WTC11 (cell line): Measurements from ENCODE around the gene KHK. TPM values are rescaled to one million over a fixed set of nuclear protein-coding genes. Genes with fewer than 3 reads are reported as not detected.

Experiments used
- ATAC-seq: fragments of 200-7000 bp; cut with Tn5 transposase; 2 replicates; pipeline ENCODE4 v1.10.0; 2021; ENCODE audit warnings: mild to moderate bottlenecking, moderate library complexity
- CTCF ChIA-PET: fragments of 300-600 bp; sonication (Branson Sonifier 250); formaldehyde crosslinking; loops from one replicate; lab custom pipeline; 2021; ENCODE audit warnings: antibody characterized with exemption; lab: Charles Lee
- POLR2A ChIA-PET: fragments of 350-600 bp; sonication (Branson Sonifier 250); formaldehyde crosslinking; loops from one replicate; lab custom pipeline; 2021; ENCODE audit warnings: antibody characterized with exemption; lab: Charles Lee
- DNase-seq: peaks from one replicate; pipeline ENCODE4 v3.0.0; 2021; ENCODE audit warnings: low spot score
- H3K27ac Mint-ChIP-seq: 2 replicates; pipeline ENCODE4 v1.8.0; 2021; ENCODE audit warnings: mixed read lengths
- H3K27me3 Mint-ChIP-seq: 2 replicates; pipeline ENCODE4 v1.8.0; 2021; ENCODE audit warnings: low read depth, mild to moderate bottlenecking, moderate library complexity, mixed read lengths
- H3K36me3 Mint-ChIP-seq: 2 replicates; pipeline ENCODE4 v1.8.0; 2021; ENCODE audit warnings: mixed read lengths
- H3K4me1 Mint-ChIP-seq: 2 replicates; pipeline ENCODE4 v1.8.0; 2022; ENCODE audit warnings: mixed read lengths
- H3K4me3 Mint-ChIP-seq: 2 replicates; pipeline ENCODE4 v1.8.0; 2021; ENCODE audit warnings: mild to moderate bottlenecking, moderate library complexity, mixed read lengths
- H3K9me3 Mint-ChIP-seq: 2 replicates; pipeline ENCODE4 v1.8.0; 2021; ENCODE audit warnings: mixed read lengths
- ATF3 ChIP-seq: sonication (generic); formaldehyde crosslinking; conservative IDR thresholded peaks from 2 replicates; pipeline ENCODE4 v1.8.1; 2022; ENCODE audit warnings: mild to moderate bottlenecking, missing genetic modification reagents
- CREM ChIP-seq: sonication (generic); formaldehyde crosslinking; IDR thresholded peaks from 2 replicates; pipeline ENCODE4 v1.8.1; 2022; ENCODE audit warnings: mild to moderate bottlenecking, missing genetic modification reagents, moderate library complexity
- E2F4 ChIP-seq: sonication (generic); formaldehyde crosslinking; IDR thresholded peaks from 2 replicates; pipeline ENCODE4 v1.8.1; 2022; ENCODE audit warnings: low read depth, mild to moderate bottlenecking, moderate library complexity, missing genetic modification reagents, borderline replicate concordance
- E2F5 ChIP-seq: sonication (generic); formaldehyde crosslinking; IDR thresholded peaks from 2 replicates; pipeline ENCODE4 v1.8.1; 2022; ENCODE audit warnings: mild to moderate bottlenecking, moderate library complexity, missing genetic modification reagents
- ELF4 ChIP-seq: sonication (generic); formaldehyde crosslinking; IDR thresholded peaks from 2 replicates; pipeline ENCODE4 v1.8.1; 2022; ENCODE audit warnings: low read depth, mild to moderate bottlenecking, moderate library complexity, missing genetic modification reagents
- ESRRA ChIP-seq: sonication (generic); formaldehyde crosslinking; IDR thresholded peaks from 2 replicates; pipeline ENCODE4 v1.8.1; 2022; ENCODE audit warnings: mild to moderate bottlenecking, missing genetic modification reagents, borderline replicate concordance
- ETV6 ChIP-seq: sonication (generic); formaldehyde crosslinking; IDR thresholded peaks from 2 replicates; pipeline ENCODE4 v1.8.1; 2022; ENCODE audit warnings: mild to moderate bottlenecking, missing genetic modification reagents
- FOXK1 ChIP-seq: sonication (generic); formaldehyde crosslinking; IDR thresholded peaks from 2 replicates; pipeline ENCODE4 v1.8.0; 2022; ENCODE audit warnings: mild to moderate bottlenecking, moderate library complexity, missing genetic modification reagents
- FOXP4 ChIP-seq: sonication (generic); formaldehyde crosslinking; IDR thresholded peaks from 2 replicates; pipeline ENCODE4 v1.8.0; 2022; ENCODE audit warnings: mild to moderate bottlenecking, missing genetic modification reagents
- GABPB1 ChIP-seq: sonication (generic); formaldehyde crosslinking; IDR thresholded peaks from 2 replicates; pipeline ENCODE4 v1.8.1; 2023; ENCODE audit warnings: mild to moderate bottlenecking, missing genetic modification reagents
- HMGXB4 ChIP-seq: sonication (generic); formaldehyde crosslinking; IDR thresholded peaks from 2 replicates; pipeline ENCODE4 v1.8.1; 2023; ENCODE audit warnings: mild to moderate bottlenecking, moderate library complexity, missing genetic modification reagents
- KAT7 ChIP-seq: sonication (generic); formaldehyde crosslinking; IDR thresholded peaks from 2 replicates; pipeline ENCODE4 v1.8.1; 2023; ENCODE audit warnings: missing genetic modification reagents, mild to moderate bottlenecking, borderline replicate concordance
- MYBL2 ChIP-seq: sonication (generic); formaldehyde crosslinking; IDR thresholded peaks from 2 replicates; pipeline ENCODE4 v1.8.1; 2023; ENCODE audit warnings: mild to moderate bottlenecking, moderate library complexity, missing genetic modification reagents
- OVOL2 ChIP-seq: fragments of 250-450 bp; sonication (Bioruptor Pico); IDR thresholded peaks from 2 replicates; pipeline ENCODE4 v1.9.0; 2021; ENCODE audit warnings: mild to moderate bottlenecking, borderline replicate concordance
- ZMAT4 ChIP-seq: fragments of 250-450 bp; sonication (Bioruptor Pico); IDR thresholded peaks from 2 replicates; pipeline ENCODE4 v1.9.0; 2021; ENCODE audit warnings: mild to moderate bottlenecking
- ZNF121 ChIP-seq: sonication (generic); formaldehyde crosslinking; IDR thresholded peaks from 2 replicates; pipeline ENCODE4 v1.8.0; 2023; ENCODE audit warnings: missing genetic modification reagents
- ZNF416 ChIP-seq: fragments of 250-450 bp; sonication (Bioruptor Pico); IDR thresholded peaks from 2 replicates; pipeline ENCODE4 v1.9.0; 2021; ENCODE audit warnings: mild to moderate bottlenecking, inconsistent platforms
- ZNF671 ChIP-seq: fragments of 250-450 bp; sonication (Bioruptor Pico); IDR thresholded peaks from 2 replicates; pipeline ENCODE4 v1.8.0; 2021; ENCODE audit warnings: mild to moderate bottlenecking
- total RNA-seq: library from RNA; stranded (reverse); gene quantifications from 3 replicates; pipeline ENCODE4 v1.2.3, GENCODE V29; 2021

KHK gene
- total RNA-seq, 1 experiment from 2014 or later = 17.4 TPM

- TF ChIP-seq FOXP4 = no peak
- 0 out of 2 replicates have a peak, but pooled peaks have one; percentile 35 for TF ChIP-seq KAT7
- 0 out of 2 replicates have a peak, but pooled peaks have one; percentile 28 for TF ChIP-seq GABPB1
- peak; percentile 26; the same call in 1 of the 2 replicates for TF ChIP-seq FOXK1 (CRISPR knock-in tag)
- no peak for TF ChIP-seq OVOL2 (CRISPR knock-in tag)
- no peak for TF ChIP-seq ZNF416 (CRISPR knock-in tag)
- TF ChIP-seq CREM (CRISPR knock-in tag) = no peak
- peak; percentile 54; the same call in 1 of the 2 replicates for TF ChIP-seq HMGXB4 (CRISPR knock-in tag)
- TF ChIP-seq ZNF671 (CRISPR knock-in tag) = no peak
- TF ChIP-seq E2F5 (CRISPR knock-in tag) = peak; percentile 30; the same call in 1 of the 2 replicates
- peak; percentile 82; the same call in 1 of the 2 replicates for TF ChIP-seq ETV6 (CRISPR knock-in tag)
- no peak for TF ChIP-seq ELF4 (CRISPR knock-in tag)
- TF ChIP-seq ZNF121 (CRISPR knock-in tag) = no peak
- peak; percentile 15; the same call in 1 of the 2 replicates for TF ChIP-seq ESRRA (CRISPR knock-in tag)
These were observed 37.0 kb downstream of the KHK start, which contains the start of gene ABHD1 (continued) for GRCh38 chr2:27123302-27124150.

- H3K27me3 Mint-ChIP-seq = peaks cover 48% of the 10 kb centered on the region
- no peak for TF ChIP-seq E2F4
- TF ChIP-seq ATF3 = no peak
- no peak for TF ChIP-seq MYBL2 (CRISPR knock-in tag)
- no peak for TF ChIP-seq ZNF121 (CRISPR knock-in tag)
- TF ChIP-seq ZMAT4 (CRISPR knock-in tag) = no peak
- no peak for TF ChIP-seq ETV6 (CRISPR knock-in tag)
- TF ChIP-seq GABPB1 = no peak
- H3K27ac Mint-ChIP-seq = no peak overlapping the region
- H3K9me3 Mint-ChIP-seq = no peaks in the 10 kb centered on the region
- no peak overlapping the region; the same call in 1 of the 2 replicates for H3K4me3 Mint-ChIP-seq
- DNase-seq (no peak), ATAC-seq (no peak)
- CTCF ChIA-PET = no interaction called here
- no peaks in the 10 kb centered on the region for H3K36me3 Mint-ChIP-seq
- POLR2A ChIA-PET = interaction anchor here (0.7 kb wide), 1 partner anchor 285 kb away, joined by 3 read pairs; no protein-coding TSS in a partner anchor
- H3K4me1 Mint-ChIP-seq = peaks cover 16% of the 10 kb centered on the region; the same call in 1 of the 2 replicates
These were observed 38.5 kb downstream of the KHK start for GRCh38 chr2:27125104-27125503.
